ENCODE results near the gene FOXRED2.

Gene FOXRED2

DNA sequence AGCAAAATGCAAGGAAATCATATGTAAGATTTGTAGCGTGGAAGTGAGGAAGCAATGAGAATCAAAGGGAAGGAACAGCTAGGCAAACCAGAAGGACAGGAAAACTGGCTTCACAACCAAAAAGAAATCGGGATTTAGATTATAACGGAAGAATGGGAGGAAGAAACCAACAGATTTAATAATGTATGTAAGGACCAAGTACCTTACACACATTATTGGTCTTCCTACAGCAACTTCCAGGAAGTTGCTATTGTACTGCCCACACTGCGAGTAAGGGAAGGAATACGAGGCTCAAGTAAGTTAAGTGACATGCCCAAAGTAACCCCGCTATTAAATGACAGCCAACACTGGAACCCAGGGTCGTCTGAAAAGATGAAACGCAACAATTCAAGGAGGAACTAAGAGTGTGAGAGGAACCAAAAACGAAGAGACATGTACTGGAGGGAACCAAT lies 25.9 kb downstream of the FOXRED2 start:
- DNase-seq (ENCODE audit: low spot score), result no peak

DNA sequence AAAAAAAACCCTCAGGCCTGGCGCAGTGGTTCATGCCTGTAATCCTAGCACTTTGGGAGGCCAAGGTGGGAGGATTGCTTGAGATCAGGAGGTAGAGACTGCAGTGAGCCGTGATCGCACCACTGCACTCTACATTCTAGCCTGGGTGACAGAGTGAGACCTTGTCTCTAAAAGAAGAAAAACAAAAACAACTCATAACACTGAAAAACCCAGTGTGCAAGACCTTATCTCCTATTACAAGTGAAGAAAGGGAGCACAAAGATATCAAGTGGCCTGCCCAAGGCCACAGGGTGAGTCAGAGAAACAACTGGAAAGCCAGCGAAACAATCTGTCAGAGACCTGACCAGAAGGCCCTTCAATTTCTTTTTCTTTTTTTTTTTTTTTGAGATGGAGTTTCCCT lies 27.9 kb downstream of the FOXRED2 start:
- DNase-seq (ENCODE audit: low spot score), result no peak

More for the DNA sequence above, 25.9 kb downstream of the FOXRED2 start:
- TF ChIP-seq, protein P1, sequence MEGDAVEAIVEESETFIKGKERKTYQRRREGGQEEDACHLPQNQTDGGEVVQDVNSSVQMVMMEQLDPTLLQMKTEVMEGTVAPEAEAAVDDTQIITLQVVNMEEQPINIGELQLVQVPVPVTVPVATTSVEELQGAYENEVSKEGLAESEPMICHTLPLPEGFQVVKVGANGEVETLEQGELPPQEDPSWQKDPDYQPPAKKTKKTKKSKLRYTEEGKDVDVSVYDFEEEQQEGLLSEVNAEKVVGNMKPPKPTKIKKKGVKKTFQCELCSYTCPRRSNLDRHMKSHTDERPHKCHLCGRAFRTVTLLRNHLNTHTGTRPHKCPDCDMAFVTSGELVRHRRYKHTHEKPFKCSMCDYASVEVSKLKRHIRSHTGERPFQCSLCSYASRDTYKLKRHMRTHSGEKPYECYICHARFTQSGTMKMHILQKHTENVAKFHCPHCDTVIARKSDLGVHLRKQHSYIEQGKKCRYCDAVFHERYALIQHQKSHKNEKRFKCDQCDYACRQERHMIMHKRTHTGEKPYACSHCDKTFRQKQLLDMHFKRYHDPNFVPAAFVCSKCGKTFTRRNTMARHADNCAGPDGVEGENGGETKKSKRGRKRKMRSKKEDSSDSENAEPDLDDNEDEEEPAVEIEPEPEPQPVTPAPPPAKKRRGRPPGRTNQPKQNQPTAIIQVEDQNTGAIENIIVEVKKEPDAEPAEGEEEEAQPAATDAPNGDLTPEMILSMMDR (IDR thresholded peaks at IDR 0.05; ENCODE audit: extremely low read depth, missing control alignments), result no peak

DNA sequence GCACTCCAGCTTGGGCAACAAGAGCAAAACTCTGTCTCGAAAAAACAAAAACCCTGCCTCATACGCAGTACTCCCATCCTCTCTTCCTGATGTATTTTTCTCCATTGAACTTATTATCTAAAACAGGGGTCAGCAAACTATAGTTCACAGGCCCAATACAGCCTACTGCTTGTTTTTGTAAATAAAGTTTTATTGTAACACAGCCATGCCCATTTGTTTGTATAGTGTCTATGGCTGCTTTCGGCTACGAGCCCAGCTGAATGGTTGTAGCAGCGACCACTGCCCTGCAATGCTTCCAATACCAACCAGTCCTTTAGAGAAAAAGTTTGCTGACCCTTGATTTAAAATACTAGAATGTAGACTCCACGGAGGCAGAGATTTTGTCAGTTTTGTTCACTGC lies 31.5 kb downstream of the FOXRED2 start:
- no peak for DNase-seq (ENCODE audit: low spot score)
- TF ChIP-seq, protein P1 (IDR thresholded peaks at IDR 0.05; ENCODE audit: extremely low read depth, missing control alignments), result no peak

More for the DNA sequence above, 27.9 kb downstream of the FOXRED2 start:
- TF ChIP-seq, protein P1 (IDR thresholded peaks at IDR 0.05; ENCODE audit: extremely low read depth, missing control alignments), result no peak

DNA sequence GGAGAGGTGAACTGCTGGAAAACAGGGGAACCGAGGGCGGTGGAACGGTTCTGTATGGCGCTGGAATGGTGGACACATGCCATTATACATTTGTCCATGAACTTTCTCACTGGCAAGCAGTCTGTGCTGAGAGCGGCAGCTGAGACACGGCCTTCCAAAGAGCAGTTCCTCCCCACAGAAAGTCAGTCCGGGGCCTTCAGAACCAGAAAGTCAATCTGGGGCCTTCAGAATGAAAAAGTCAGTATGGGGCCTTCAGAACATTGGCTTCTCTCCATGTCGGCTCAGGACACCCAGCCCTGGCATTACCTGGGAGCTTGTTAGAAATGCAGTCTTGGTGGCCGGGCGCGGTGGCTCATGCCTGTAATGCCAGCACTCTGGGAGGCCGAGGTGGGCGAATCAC lies 34.2 kb downstream of the FOXRED2 start:
- no peak for DNase-seq (ENCODE audit: low spot score)
- TF ChIP-seq, protein P1 (IDR thresholded peaks at IDR 0.05; ENCODE audit: extremely low read depth, missing control alignments), result no peak

DNA sequence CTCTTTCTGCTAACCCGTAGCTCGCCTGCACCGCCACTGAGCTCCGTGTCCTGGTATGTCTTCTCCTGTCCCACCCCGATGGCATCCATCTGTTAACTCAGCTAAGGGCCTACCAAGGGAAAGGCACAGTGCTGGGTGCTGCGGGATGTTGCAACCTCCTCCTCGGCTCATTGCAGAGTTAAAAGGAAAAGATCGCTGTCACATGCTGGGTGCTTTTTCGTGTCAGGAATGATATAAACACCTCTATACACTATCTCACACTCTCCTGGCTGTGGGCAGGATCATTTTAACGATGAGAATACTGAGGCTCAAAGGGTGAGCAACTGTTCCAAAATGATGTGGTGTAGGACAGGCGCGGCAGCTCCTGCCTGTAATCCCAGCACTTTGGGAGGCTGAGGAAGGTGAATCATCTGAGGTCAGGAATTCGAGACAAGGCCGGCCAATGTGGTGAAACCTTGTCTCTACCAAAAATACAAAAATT lies 35.5 kb downstream of the FOXRED2 start:
- TF ChIP-seq, protein P1 (IDR thresholded peaks at IDR 0.05; ENCODE audit: extremely low read depth, missing control alignments), result no peak
- DNase-seq (ENCODE audit: low spot score), result no peak

DNA sequence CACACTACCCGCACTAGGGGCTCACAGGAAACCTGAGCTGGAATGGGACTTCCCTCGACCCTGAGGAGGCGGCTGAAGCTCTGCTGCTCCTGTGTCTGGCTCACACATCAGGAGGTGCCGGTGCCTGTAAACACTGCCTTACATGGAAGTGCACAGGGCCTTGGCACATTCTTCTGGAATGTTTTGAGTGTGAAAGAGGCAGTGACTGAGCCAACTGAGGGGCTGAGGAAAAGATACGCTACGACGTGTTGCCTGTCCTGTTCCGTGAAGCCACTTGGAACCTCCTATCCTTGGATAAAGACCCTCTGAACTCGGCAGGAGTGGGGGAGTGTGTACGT lies 35.9 kb downstream of the FOXRED2 start:
- TF ChIP-seq, protein P1 (IDR thresholded peaks at IDR 0.05; ENCODE audit: extremely low read depth, missing control alignments), result no peak
- no peak for DNase-seq (ENCODE audit: low spot score)

DNA sequence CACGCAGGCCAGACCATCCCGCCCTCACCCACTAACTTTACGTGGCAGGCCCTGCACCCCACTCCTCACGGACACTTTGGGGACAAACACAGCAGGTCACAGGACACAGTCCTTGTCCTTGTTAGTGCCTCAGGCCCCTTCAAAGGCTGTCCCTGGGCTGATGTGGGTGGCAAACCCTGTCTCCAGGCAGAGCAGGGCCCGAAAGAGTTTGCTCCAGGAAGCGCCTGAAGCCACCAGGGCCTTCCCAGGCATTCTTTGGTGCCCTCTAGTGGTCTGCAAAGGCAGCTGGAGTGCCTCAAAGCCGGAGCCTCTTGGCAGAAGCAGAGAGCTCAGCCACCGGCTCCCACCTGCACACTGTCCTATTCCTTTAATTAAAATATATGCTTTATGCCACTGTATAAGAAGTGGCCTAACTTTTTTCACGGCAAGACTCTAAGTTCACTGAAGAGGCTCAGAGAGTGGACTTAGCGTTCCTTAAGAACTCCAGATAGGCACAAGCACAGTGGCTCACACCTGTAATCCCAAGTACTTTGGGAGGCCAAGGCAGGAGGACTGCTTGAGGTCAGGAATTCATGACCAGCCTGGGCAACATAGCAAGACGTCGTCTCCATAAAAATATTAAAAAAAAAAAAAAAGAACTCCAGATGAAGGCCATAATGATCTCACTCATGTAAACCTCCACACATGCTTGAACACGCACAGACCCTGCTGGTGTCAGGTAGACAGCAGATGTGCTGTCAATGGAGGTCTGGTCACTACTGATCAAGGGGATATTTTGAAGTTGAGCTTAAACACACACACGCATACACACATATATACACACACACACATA lies 36.5 kb downstream of the FOXRED2 start:
- peak; percentile 86 for DNase-seq (ENCODE audit: low spot score)
- TF ChIP-seq, protein P1 (IDR thresholded peaks at IDR 0.05; ENCODE audit: extremely low read depth, missing control alignments), result peak; percentile 86
